HepG2 (cell line): ENCODE data around the gene POC1A. TPM values are rescaled to one million over a fixed set of nuclear protein-coding genes. Genes with fewer than 3 reads are reported as not detected.
A peak's percentile ranks its signal among the peaks of the same experiment; 100 is the strongest.

ENCODE experiments used
- AHR ChIP-seq: IDR thresholded peaks from 2 replicates; pipeline ENCODE4 v1.6.1; 2018; ENCODE audit warnings: missing genetic modification reagents, missing compliant biosample characterization
- BORCS8-MEF2B ChIP-seq: sonication (generic); formaldehyde crosslinking; IDR thresholded peaks from 2 replicates; pipeline ENCODE4 v1.8.0; 2022; ENCODE audit warnings: mild to moderate bottlenecking, missing genetic modification reagents
- GTF3A ChIP-seq: sonication (generic); formaldehyde crosslinking; conservative IDR thresholded peaks from 2 replicates; pipeline ENCODE4 v1.4.0; 2020; ENCODE audit warnings: mild to moderate bottlenecking, missing genetic modification reagents
- HIVEP1 ChIP-seq: sonication (generic); formaldehyde crosslinking; IDR thresholded peaks from 2 replicates; pipeline ENCODE4 v1.4.0; 2020; ENCODE audit warnings: mild to moderate bottlenecking, missing genetic modification reagents
- ISL2 ChIP-seq: sonication (generic); formaldehyde crosslinking; IDR thresholded peaks from 2 replicates; pipeline ENCODE4 v1.5.0; 2020; ENCODE audit warnings: missing genetic modification reagents
- KDM3A ChIP-seq: IDR thresholded peaks from 2 replicates; pipeline ENCODE4 v1.6.1; 2018; ENCODE audit warnings: low read depth, missing compliant biosample characterization
- MAX ChIP-seq: IDR thresholded peaks from 2 replicates; pipeline ENCODE4 v1.6.1; 2012; ENCODE audit warnings: inconsistent platforms
- MLX ChIP-seq: IDR thresholded peaks from 2 replicates; pipeline ENCODE4 v1.6.1; 2016
- MXD4 ChIP-seq: IDR thresholded peaks from 2 replicates; pipeline ENCODE4 v1.6.1; 2016; ENCODE audit warnings: mild to moderate bottlenecking, missing biosample characterization, missing genetic modification reagents
- NONO ChIP-seq, 2 experiments: fragments of 450-650 bp in 1 of 2; sonication (generic) in 1 of 2; formaldehyde crosslinking in 1 of 2; IDR thresholded peaks in 1 of 2; conservative IDR thresholded peaks in 1 of 2; 2 replicates each; pipeline versions ENCODE4 v1.6.1 to v1.8.0; 2017 to 2022; ENCODE audit warnings: mild to moderate bottlenecking in 1 of 2, missing genetic modification reagents in 1 of 2, moderate library complexity in 1 of 2
- ONECUT2 ChIP-seq: sonication (generic); formaldehyde crosslinking; IDR thresholded peaks from 2 replicates; pipeline ENCODE4 v1.4.0; 2020; ENCODE audit warnings: missing genetic modification reagents
- SNAPC5 ChIP-seq: sonication (generic); formaldehyde crosslinking; IDR thresholded peaks from 2 replicates; pipeline ENCODE4 v1.8.1; 2023; ENCODE audit warnings: mild to moderate bottlenecking, missing genetic modification reagents, borderline replicate concordance
- TFDP1 ChIP-seq: IDR thresholded peaks from 2 replicates; pipeline ENCODE4 v1.6.1; 2016; ENCODE audit warnings: missing compliant biosample characterization, missing genetic modification reagents, borderline replicate concordance
- UBTF ChIP-seq: sonication (generic); formaldehyde crosslinking; IDR thresholded peaks from 2 replicates; pipeline ENCODE4 v1.4.0; 2020; ENCODE audit warnings: mild to moderate bottlenecking, missing genetic modification reagents
- ZFX ChIP-seq: sonication (generic); formaldehyde crosslinking; IDR thresholded peaks from 2 replicates; pipeline ENCODE4 v1.4.0; 2020; ENCODE audit warnings: mild to moderate bottlenecking, low read depth, missing genetic modification reagents, moderate library complexity
- ZNF292 ChIP-seq: sonication (generic); formaldehyde crosslinking; IDR thresholded peaks from 2 replicates; pipeline ENCODE4 v1.8.1; 2022; ENCODE audit warnings: mild to moderate bottlenecking, low read depth, missing genetic modification reagents, borderline replicate concordance
- ZNF296 ChIP-seq: sonication (generic); formaldehyde crosslinking; conservative IDR thresholded peaks from 2 replicates; pipeline ENCODE4 v1.5.0; 2020; ENCODE audit warnings: mild to moderate bottlenecking, missing genetic modification reagents
- ZNF3 ChIP-seq: IDR thresholded peaks from 2 replicates; pipeline ENCODE4 v1.7.0; 2017; ENCODE audit warnings: inconsistent platforms
- ZNF33A ChIP-seq: sonication (generic); formaldehyde crosslinking; IDR thresholded peaks from 2 replicates; pipeline ENCODE4 v1.5.1; 2020; ENCODE audit warnings: missing genetic modification reagents, mild to moderate bottlenecking, moderate library complexity, borderline replicate concordance
- ZNF589 ChIP-seq: sonication (generic); formaldehyde crosslinking; conservative IDR thresholded peaks from 2 replicates; pipeline ENCODE4 v1.8.0; 2022; ENCODE audit warnings: mild to moderate bottlenecking, moderate library complexity, missing genetic modification reagents
- polyA plus RNA-seq, 8 experiments: library from polyadenylated mRNA; depleted of rRNA in 3 of 8; stranded (reverse) in 7 of 8; unstranded in 1 of 8; fragments of >200 nt; fragmentation: Illumina TruSeq in 4 of 8; extraction: Trizol in 4 of 8; gene quantifications; 2 replicates each; pipeline versions ENCODE4 v1.2.1 to v1.2.3, GENCODE V29; 2011 to 2016; ENCODE audit warnings: low read depth in 4 of 8, missing spikeins in 1 of 8, mixed read lengths in 1 of 8; ENCODE audit not compliant: insufficient read depth in 1 of 8
- total RNA-seq, 5 experiments: library from RNA; depleted of rRNA; stranded (reverse); fragments of >200 nt; fragmentation: Illumina TruSeq; extraction: Trizol; gene quantifications; 2 replicates each; pipeline ENCODE4 v1.2.3, GENCODE V29; 2016; ENCODE audit warnings: low read depth in 1 of 5

POC1A gene
- total and polyA plus RNA-seq, 2 of the 13 experiments (the other 11 are each of a cell fraction or from before 2014, with no cell fraction given), result 14.6 to 20.0 TPM

GRCh38 chr3:52197842-52198625, 43.8 kb upstream of the POC1A start, which contains the start of gene ALAS1 (continued):
- TF ChIP-seq TFDP1 (CRISPR knock-in tag) (0 out of 2 replicates have a peak, but pooled peaks have one; percentile 22), ZNF296 (CRISPR knock-in tag) (no peak), MLX (CRISPR knock-in tag) (no peak), ZNF3 (CRISPR knock-in tag) (no peak), AHR (0 out of 2 replicates have a peak, but pooled peaks have one; percentile 4), MXD4 (CRISPR knock-in tag) (no peak; the same call in 1 of the 2 replicates), ONECUT2 (CRISPR knock-in tag) (0 out of 2 replicates have a peak, but pooled peaks have one; percentile 43), ZNF589 (0 out of 2 replicates have a peak, but pooled peaks have one; percentile 36), ISL2 (CRISPR knock-in tag) (peak; percentile 58), ZNF292 (CRISPR knock-in tag) (peak; percentile 99), NONO (IDR thresholded peaks at IDR 0.05) (no peak), NONO (CRISPR knock-in tag; conservative IDR thresholded peaks at IDR 0.05) (peak; percentile 63; the same call in 1 of the 2 replicates), ZNF33A (CRISPR knock-in tag) (no peak), MAX (peak; percentile 71), KDM3A (CRISPR knock-in tag) (peak; percentile 43; the same call in 1 of the 2 replicates), GTF3A (CRISPR knock-in tag) (0 out of 2 replicates have a peak, but pooled peaks have one; percentile 78), SNAPC5 (CRISPR knock-in tag) (0 out of 2 replicates have a peak, but pooled peaks have one; percentile 80), UBTF (peak; percentile 46; the same call in 1 of the 2 replicates), HIVEP1 (CRISPR knock-in tag) (peak; percentile 95), ZFX (peak; percentile 92), BORCS8-MEF2B (CRISPR knock-in tag) (peak; percentile 71)
